ENCODE results near the gene PCNT. TPM values are rescaled to one million over a fixed set of nuclear protein-coding genes. Genes with fewer than 3 reads are reported as not detected.

Gene PCNT
- total and polyA plus RNA-seq, 2 of the 8 experiments (the other 6 are each of a cell fraction or from before 2014, with no cell fraction given): 9.9 to 45.1 TPM

GRCh38 chr21:46372014-46372485 lies 48.1 kb downstream of the PCNT start (continued):
- TF ChIP-seq, protein P1, sequence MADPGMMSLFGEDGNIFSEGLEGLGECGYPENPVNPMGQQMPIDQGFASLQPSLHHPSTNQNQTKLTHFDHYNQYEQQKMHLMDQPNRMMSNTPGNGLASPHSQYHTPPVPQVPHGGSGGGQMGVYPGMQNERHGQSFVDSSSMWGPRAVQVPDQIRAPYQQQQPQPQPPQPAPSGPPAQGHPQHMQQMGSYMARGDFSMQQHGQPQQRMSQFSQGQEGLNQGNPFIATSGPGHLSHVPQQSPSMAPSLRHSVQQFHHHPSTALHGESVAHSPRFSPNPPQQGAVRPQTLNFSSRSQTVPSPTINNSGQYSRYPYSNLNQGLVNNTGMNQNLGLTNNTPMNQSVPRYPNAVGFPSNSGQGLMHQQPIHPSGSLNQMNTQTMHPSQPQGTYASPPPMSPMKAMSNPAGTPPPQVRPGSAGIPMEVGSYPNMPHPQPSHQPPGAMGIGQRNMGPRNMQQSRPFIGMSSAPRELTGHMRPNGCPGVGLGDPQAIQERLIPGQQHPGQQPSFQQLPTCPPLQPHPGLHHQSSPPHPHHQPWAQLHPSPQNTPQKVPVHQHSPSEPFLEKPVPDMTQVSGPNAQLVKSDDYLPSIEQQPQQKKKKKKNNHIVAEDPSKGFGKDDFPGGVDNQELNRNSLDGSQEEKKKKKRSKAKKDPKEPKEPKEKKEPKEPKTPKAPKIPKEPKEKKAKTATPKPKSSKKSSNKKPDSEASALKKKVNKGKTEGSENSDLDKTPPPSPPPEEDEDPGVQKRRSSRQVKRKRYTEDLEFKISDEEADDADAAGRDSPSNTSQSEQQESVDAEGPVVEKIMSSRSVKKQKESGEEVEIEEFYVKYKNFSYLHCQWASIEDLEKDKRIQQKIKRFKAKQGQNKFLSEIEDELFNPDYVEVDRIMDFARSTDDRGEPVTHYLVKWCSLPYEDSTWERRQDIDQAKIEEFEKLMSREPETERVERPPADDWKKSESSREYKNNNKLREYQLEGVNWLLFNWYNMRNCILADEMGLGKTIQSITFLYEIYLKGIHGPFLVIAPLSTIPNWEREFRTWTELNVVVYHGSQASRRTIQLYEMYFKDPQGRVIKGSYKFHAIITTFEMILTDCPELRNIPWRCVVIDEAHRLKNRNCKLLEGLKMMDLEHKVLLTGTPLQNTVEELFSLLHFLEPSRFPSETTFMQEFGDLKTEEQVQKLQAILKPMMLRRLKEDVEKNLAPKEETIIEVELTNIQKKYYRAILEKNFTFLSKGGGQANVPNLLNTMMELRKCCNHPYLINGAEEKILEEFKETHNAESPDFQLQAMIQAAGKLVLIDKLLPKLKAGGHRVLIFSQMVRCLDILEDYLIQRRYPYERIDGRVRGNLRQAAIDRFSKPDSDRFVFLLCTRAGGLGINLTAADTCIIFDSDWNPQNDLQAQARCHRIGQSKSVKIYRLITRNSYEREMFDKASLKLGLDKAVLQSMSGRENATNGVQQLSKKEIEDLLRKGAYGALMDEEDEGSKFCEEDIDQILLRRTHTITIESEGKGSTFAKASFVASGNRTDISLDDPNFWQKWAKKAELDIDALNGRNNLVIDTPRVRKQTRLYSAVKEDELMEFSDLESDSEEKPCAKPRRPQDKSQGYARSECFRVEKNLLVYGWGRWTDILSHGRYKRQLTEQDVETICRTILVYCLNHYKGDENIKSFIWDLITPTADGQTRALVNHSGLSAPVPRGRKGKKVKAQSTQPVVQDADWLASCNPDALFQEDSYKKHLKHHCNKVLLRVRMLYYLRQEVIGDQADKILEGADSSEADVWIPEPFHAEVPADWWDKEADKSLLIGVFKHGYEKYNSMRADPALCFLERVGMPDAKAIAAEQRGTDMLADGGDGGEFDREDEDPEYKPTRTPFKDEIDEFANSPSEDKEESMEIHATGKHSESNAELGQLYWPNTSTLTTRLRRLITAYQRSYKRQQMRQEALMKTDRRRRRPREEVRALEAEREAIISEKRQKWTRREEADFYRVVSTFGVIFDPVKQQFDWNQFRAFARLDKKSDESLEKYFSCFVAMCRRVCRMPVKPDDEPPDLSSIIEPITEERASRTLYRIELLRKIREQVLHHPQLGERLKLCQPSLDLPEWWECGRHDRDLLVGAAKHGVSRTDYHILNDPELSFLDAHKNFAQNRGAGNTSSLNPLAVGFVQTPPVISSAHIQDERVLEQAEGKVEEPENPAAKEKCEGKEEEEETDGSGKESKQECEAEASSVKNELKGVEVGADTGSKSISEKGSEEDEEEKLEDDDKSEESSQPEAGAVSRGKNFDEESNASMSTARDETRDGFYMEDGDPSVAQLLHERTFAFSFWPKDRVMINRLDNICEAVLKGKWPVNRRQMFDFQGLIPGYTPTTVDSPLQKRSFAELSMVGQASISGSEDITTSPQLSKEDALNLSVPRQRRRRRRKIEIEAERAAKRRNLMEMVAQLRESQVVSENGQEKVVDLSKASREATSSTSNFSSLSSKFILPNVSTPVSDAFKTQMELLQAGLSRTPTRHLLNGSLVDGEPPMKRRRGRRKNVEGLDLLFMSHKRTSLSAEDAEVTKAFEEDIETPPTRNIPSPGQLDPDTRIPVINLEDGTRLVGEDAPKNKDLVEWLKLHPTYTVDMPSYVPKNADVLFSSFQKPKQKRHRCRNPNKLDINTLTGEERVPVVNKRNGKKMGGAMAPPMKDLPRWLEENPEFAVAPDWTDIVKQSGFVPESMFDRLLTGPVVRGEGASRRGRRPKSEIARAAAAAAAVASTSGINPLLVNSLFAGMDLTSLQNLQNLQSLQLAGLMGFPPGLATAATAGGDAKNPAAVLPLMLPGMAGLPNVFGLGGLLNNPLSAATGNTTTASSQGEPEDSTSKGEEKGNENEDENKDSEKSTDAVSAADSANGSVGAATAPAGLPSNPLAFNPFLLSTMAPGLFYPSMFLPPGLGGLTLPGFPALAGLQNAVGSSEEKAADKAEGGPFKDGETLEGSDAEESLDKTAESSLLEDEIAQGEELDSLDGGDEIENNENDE (IDR thresholded peaks at IDR 0.05; ENCODE audit: insufficient replicate concordance, low read length): no peak
- no peak for TF ChIP-seq SRF (IDR thresholded peaks at IDR 0.05; ENCODE audit: low read depth, low read length)
- TF ChIP-seq SUZ12 (IDR thresholded peaks at IDR 0.05; ENCODE audit: low read length): no peak
- no peak for TF ChIP-seq NRF1 (IDR thresholded peaks at IDR 0.05; ENCODE audit: low read depth, low read length)
- TF ChIP-seq TCF12 (IDR thresholded peaks at IDR 0.05; ENCODE audit: low read depth, low read length): no peak
- TF ChIP-seq CBX8 (IDR thresholded peaks at IDR 0.05; ENCODE audit: borderline replicate concordance, low read depth, low read length): no peak
- TF ChIP-seq RXRA (IDR thresholded peaks at IDR 0.05; ENCODE audit: insufficient read depth, low read depth, low read length): no peak
- TF ChIP-seq CHD1 (IDR thresholded peaks at IDR 0.05; ENCODE audit: low read depth, low read length): no peak
- TF ChIP-seq RNF2 (IDR thresholded peaks at IDR 0.05; ENCODE audit: borderline replicate concordance, low read depth, low read length, missing control alignments, poor library complexity, severe bottlenecking): no peak
- TF ChIP-seq MAFK (IDR thresholded peaks at IDR 0.05; ENCODE audit: low read depth, low read length): no peak
- TF ChIP-seq ZNF274 (IDR thresholded peaks at IDR 0.05; ENCODE audit: borderline replicate concordance, extremely low read depth, low read length): no peak
- no peak for TF ChIP-seq BCL11A (IDR thresholded peaks at IDR 0.05; ENCODE audit: low read depth in 2 of 2, low read length in 2 of 2)
